ENCODE measurements around the gene PUM2.

PUM2 gene

DNA sequence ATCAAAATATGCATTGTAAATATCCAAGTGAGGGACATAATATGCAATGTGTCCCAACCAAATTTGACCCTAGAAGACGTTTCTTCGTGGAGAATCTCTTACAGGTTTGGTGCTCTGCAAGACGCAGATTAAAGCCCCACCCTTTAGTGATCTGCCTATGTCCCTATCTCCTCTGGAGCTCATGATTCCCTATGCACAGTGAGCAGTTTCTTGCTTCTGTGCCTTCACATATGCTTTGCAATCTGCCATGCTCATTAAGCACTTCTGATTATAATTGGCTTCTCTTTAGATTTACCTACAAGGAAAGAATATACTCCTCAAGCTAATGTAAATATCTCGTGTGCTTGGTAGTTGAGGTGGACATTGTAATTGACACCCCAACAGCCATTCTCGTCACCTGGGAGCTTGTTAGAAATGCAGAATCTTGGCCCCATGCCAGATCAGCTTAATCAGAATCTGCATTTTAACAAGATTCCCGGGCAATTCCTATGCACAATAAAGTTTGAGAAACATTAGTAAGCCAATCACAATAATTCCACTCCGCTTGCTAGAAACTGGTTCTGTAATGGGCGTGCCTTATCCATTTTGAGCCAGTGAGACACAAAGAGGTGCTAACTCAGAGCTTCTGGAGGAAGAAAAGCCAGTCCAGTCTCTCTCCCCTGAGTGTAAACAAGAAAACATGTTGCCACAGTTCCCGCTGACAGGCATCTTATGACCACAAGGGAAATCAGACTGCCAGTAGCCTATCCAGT is 2.8 kb upstream of the PUM2 start:
- DNase-seq: no peak
- ChIA-PET CTCF (interaction anchor here (0.6 to 1.9 kb wide), 7 partner anchors 7 to 290 kb away, joined by 3 to 8 read pairs (median 3); no protein-coding TSS in a partner anchor), POLR2A (no interaction called here)
- Histone ChIP-seq H3K4me1 (ENCODE audit: control extremely low read depth in 1 of 4, control insufficient read depth in 4 of 4, insufficient read depth in 4 of 4, low read length in 3 of 4) (peaks cover 14 to 33% (median 27%) of the 10 kb centered on the region in 4 experiments), H3K36me3 (ENCODE audit: control insufficient read depth in 4 of 4, insufficient read depth in 4 of 4, low read length in 3 of 4) (peaks cover 0 to 1% (median under 1%) of the 10 kb centered on the region in 4 experiments), H3K4me3 (ENCODE audit: control insufficient read depth in 1 of 7, extremely low read depth in 1 of 7, insufficient read depth in 4 of 7, low read depth in 2 of 7, low read length in 6 of 7) (no peak overlapping the region), H3K27ac (ENCODE audit: insufficient read depth in 1 of 2, low read depth in 1 of 2, low read length in 2 of 2, poor library complexity in 1 of 2, severe bottlenecking in 2 of 2) (no peak overlapping the region), H3K9me3 (ENCODE audit: control extremely low read depth in 1 of 5, control insufficient read depth in 4 of 5, insufficient read depth in 2 of 5, low read depth in 1 of 5, low read length in 4 of 5) (no peaks in the 10 kb centered on the region), H3K27me3 (replicated peaks in 2 of 5; ENCODE audit: control insufficient read depth in 4 of 5, insufficient read depth in 5 of 5, low read length in 4 of 5) (no peaks in the 10 kb centered on the region)
- WGBS (ENCODE audit: insufficient coverage): 96% methylated on average over 9 of the region's 9 CpGs

- no peak overlapping the region for H3K27ac ChIP-seq (ENCODE audit: insufficient read depth in 1 of 2, low read depth in 1 of 2, low read length in 2 of 2, poor library complexity in 1 of 2, severe bottlenecking in 2 of 2)
- no peak for DNase-seq
- H3K36me3 ChIP-seq (ENCODE audit: control insufficient read depth in 4 of 4, insufficient read depth in 4 of 4, low read length in 3 of 4): peaks cover 0 to 5% (median 1%) of the 10 kb centered on the region in 4 experiments
- H3K9me3 ChIP-seq (ENCODE audit: control extremely low read depth in 1 of 5, control insufficient read depth in 4 of 5, insufficient read depth in 2 of 5, low read depth in 1 of 5, low read length in 4 of 5): no peaks in the 10 kb centered on the region
- no peak overlapping the region for H3K4me3 ChIP-seq (ENCODE audit: control insufficient read depth in 1 of 7, extremely low read depth in 1 of 7, insufficient read depth in 4 of 7, low read depth in 2 of 7, low read length in 6 of 7)
- H3K4me1 ChIP-seq (ENCODE audit: control extremely low read depth in 1 of 4, control insufficient read depth in 4 of 4, insufficient read depth in 4 of 4, low read length in 3 of 4): peaks cover 14 to 35% (median 34%) of the 10 kb centered on the region in 4 experiments
- H3K27me3 ChIP-seq (replicated peaks in 2 of 5; ENCODE audit: control insufficient read depth in 4 of 5, insufficient read depth in 5 of 5, low read length in 4 of 5): no peaks in the 10 kb centered on the region
- ChIA-PET POLR2A (no interaction called here), CTCF (interaction anchor here (0.7 to 2.0 kb wide), 7 partner anchors 8 to 291 kb away, joined by 3 to 8 read pairs (median 5); no protein-coding TSS in a partner anchor)
- WGBS (ENCODE audit: insufficient coverage): 82% methylated on average over 3 of the region's 5 CpGs
Measured at GRCh38 chr2:20352581-20353216, 2.1 kb upstream of the PUM2 start.

DNA sequence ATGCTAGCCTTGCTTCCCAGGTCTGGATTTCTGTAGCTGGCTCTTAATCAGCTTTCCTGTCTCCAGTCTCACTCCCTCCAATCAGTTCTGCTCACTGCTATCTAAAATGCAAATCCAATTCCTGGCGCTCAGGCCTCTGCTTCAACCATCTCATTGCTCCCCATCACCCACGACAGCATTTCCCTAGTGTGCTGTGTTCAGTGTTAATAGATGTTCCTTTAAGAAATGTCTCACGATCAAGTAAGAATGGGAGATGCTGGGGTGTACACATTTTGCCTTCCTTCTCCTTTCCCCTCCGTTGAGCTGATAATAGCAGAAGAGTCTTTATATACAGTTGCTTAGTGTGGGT is 1.6 kb upstream of the PUM2 start:
- Histone ChIP-seq H3K4me1 (ENCODE audit: control extremely low read depth in 1 of 4, control insufficient read depth in 4 of 4, insufficient read depth in 4 of 4, low read length in 3 of 4) (peaks cover 14 to 39% (median 37%) of the 10 kb centered on the region in 4 experiments), H3K27ac (ENCODE audit: insufficient read depth in 1 of 2, low read depth in 1 of 2, low read length in 2 of 2, poor library complexity in 1 of 2, severe bottlenecking in 2 of 2) (no peak overlapping the region)

GRCh38 chr2:20351555-20352229 is 1.0 kb upstream of the PUM2 start:
- no peak for DNase-seq
- 17% methylated on average over 13 of the region's 13 CpGs for WGBS (ENCODE audit: insufficient coverage)
- ChIA-PET CTCF (interaction anchor here (0.7 to 2.0 kb wide), 7 partner anchors 25 to 278 kb away, joined by 3 to 8 read pairs (median 4); no protein-coding TSS in a partner anchor), POLR2A (no interaction called here)
- H3K4me3 ChIP-seq (ENCODE audit: control insufficient read depth in 1 of 7, extremely low read depth in 1 of 7, insufficient read depth in 4 of 7, low read depth in 2 of 7, low read length in 6 of 7): peak overlapping the region; percentile 50 to 83 (median 68)
- H3K36me3 ChIP-seq (ENCODE audit: control insufficient read depth in 4 of 4, insufficient read depth in 4 of 4, low read length in 3 of 4): peaks cover 0 to 7% (median 1%) of the 10 kb centered on the region in 4 experiments
- H3K4me1 ChIP-seq (ENCODE audit: control extremely low read depth in 1 of 4, control insufficient read depth in 4 of 4, insufficient read depth in 4 of 4, low read length in 3 of 4): peaks cover 14 to 43% (median 41%) of the 10 kb centered on the region in 4 experiments
- no peaks in the 10 kb centered on the region for H3K9me3 ChIP-seq (ENCODE audit: control extremely low read depth in 1 of 5, control insufficient read depth in 4 of 5, insufficient read depth in 2 of 5, low read depth in 1 of 5, low read length in 4 of 5)
- H3K27ac ChIP-seq (ENCODE audit: insufficient read depth in 1 of 2, low read depth in 1 of 2, low read length in 2 of 2, poor library complexity in 1 of 2, severe bottlenecking in 2 of 2): peak overlapping the region; percentile 86 to 95
- no peaks in the 10 kb centered on the region for H3K27me3 ChIP-seq (replicated peaks in 2 of 5; ENCODE audit: control insufficient read depth in 4 of 5, insufficient read depth in 5 of 5, low read length in 4 of 5)

More for the DNA sequence above, 1.6 kb upstream of the PUM2 start:
- Histone ChIP-seq H3K4me3 (ENCODE audit: control insufficient read depth in 1 of 7, extremely low read depth in 1 of 7, insufficient read depth in 4 of 7, low read depth in 2 of 7, low read length in 6 of 7) (peak overlapping the region in 1 of 7 experiments; percentile 83), H3K27me3 (replicated peaks in 2 of 5; ENCODE audit: control insufficient read depth in 4 of 5, insufficient read depth in 5 of 5, low read length in 4 of 5) (no peaks in the 10 kb centered on the region), H3K9me3 (ENCODE audit: control extremely low read depth in 1 of 5, control insufficient read depth in 4 of 5, insufficient read depth in 2 of 5, low read depth in 1 of 5, low read length in 4 of 5) (no peaks in the 10 kb centered on the region), H3K36me3 (ENCODE audit: control insufficient read depth in 4 of 4, insufficient read depth in 4 of 4, low read length in 3 of 4) (peaks cover 0 to 7% (median 1%) of the 10 kb centered on the region in 4 experiments)
- ChIA-PET CTCF (interaction anchor here (0.9 to 2.0 kb wide), 8 partner anchors 26 to 291 kb away, joined by 3 to 8 read pairs (median 5); no protein-coding TSS in a partner anchor), POLR2A (no interaction called here)
- DNase-seq: no peak
- no CpG with 5 or more reads among the region's 4 CpGs for WGBS (ENCODE audit: insufficient coverage)

GRCh38 chr2:20350041-20350712 is 467 bp downstream of the PUM2 start:
- Histone ChIP-seq H3K4me1 (ENCODE audit: control extremely low read depth in 1 of 4, control insufficient read depth in 4 of 4, insufficient read depth in 4 of 4, low read length in 3 of 4) (peaks cover 14 to 46% (median 42%) of the 10 kb centered on the region in 4 experiments), H3K27ac (ENCODE audit: insufficient read depth in 1 of 2, low read depth in 1 of 2, low read length in 2 of 2, poor library complexity in 1 of 2, severe bottlenecking in 2 of 2) (peak overlapping the region; percentile 93 to 95), H3K4me3 (ENCODE audit: control insufficient read depth in 1 of 7, extremely low read depth in 1 of 7, insufficient read depth in 4 of 7, low read depth in 2 of 7, low read length in 6 of 7) (peak overlapping the region; percentile 84 to 98 (median 93)), H3K9me3 (ENCODE audit: control extremely low read depth in 1 of 5, control insufficient read depth in 4 of 5, insufficient read depth in 2 of 5, low read depth in 1 of 5, low read length in 4 of 5) (no peaks in the 10 kb centered on the region), H3K27me3 (replicated peaks in 2 of 5; ENCODE audit: control insufficient read depth in 4 of 5, insufficient read depth in 5 of 5, low read length in 4 of 5) (no peaks in the 10 kb centered on the region), H3K36me3 (ENCODE audit: control insufficient read depth in 4 of 4, insufficient read depth in 4 of 4, low read length in 3 of 4) (peaks cover 0 to 7% (median 1%) of the 10 kb centered on the region in 4 experiments)
- POLR2A ChIA-PET: interaction anchor here (0.8 kb wide), 1 partner anchor 24 kb away, joined by 3 read pairs; no protein-coding TSS in a partner anchor
- CTCF ChIA-PET: interaction anchor here (0.7 to 2.6 kb wide), 5 partner anchors 10 to 24 kb away, joined by 3 to 20 read pairs (median 4); no protein-coding TSS in a partner anchor
- DNase-seq: peak; percentile 42 to 68 (median 57)
- 0% methylated on average over 24 of the region's 67 CpGs for WGBS (ENCODE audit: insufficient coverage)

DNA sequence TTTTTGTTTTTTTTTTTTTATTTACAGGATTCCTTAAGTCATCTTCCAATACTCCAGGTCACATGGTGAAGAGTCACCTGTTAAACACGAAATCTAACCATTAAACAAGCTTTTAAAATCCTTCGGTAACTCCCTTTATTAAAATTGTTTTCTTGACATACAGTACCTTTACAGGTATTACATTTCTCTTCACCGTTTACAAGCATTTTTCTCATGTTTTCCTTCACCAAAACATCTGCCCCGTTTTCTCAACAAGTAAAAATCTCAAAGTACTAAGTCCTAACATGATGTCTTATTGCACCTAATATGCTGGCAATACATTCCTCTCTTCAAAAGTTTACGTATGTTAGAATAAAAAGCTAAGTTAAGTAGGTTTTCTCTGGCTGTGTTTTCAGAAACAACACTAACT is 1.1 kb downstream of the PUM2 start:
- no peak for DNase-seq
- peaks cover 14 to 48% (median 43%) of the 10 kb centered on the region in 4 experiments for H3K4me1 ChIP-seq (ENCODE audit: control extremely low read depth in 1 of 4, control insufficient read depth in 4 of 4, insufficient read depth in 4 of 4, low read length in 3 of 4)
- no peaks in the 10 kb centered on the region for H3K9me3 ChIP-seq (ENCODE audit: control extremely low read depth in 1 of 5, control insufficient read depth in 4 of 5, insufficient read depth in 2 of 5, low read depth in 1 of 5, low read length in 4 of 5)
- H3K27me3 ChIP-seq (replicated peaks in 2 of 5; ENCODE audit: control insufficient read depth in 4 of 5, insufficient read depth in 5 of 5, low read length in 4 of 5): no peaks in the 10 kb centered on the region
- H3K36me3 ChIP-seq (ENCODE audit: control insufficient read depth in 4 of 4, insufficient read depth in 4 of 4, low read length in 3 of 4): peaks cover 0 to 7% (median 1%) of the 10 kb centered on the region in 4 experiments
- 3% methylated on average over 3 of the region's 5 CpGs for WGBS (ENCODE audit: insufficient coverage)
- ChIA-PET CTCF (interaction anchor here (0.7 to 2.6 kb wide), 5 partner anchors 9 to 23 kb away, joined by 3 to 20 read pairs (median 4); no protein-coding TSS in a partner anchor), POLR2A (interaction anchor here (0.8 kb wide), 1 partner anchor 23 kb away, joined by 3 read pairs; no protein-coding TSS in a partner anchor)
- peak overlapping the region in 6 of 7 experiments; percentile 84 to 98 (median 94) for H3K4me3 ChIP-seq (ENCODE audit: control insufficient read depth in 1 of 7, extremely low read depth in 1 of 7, insufficient read depth in 4 of 7, low read depth in 2 of 7, low read length in 6 of 7)
- peak overlapping the region; percentile 93 to 95 for H3K27ac ChIP-seq (ENCODE audit: insufficient read depth in 1 of 2, low read depth in 1 of 2, low read length in 2 of 2, poor library complexity in 1 of 2, severe bottlenecking in 2 of 2)
